ENCODE measurements around the gene VPS45. TPM values are rescaled to one million over a fixed set of nuclear protein-coding genes. Genes with fewer than 3 reads are reported as not detected.
A peak's percentile ranks its signal among the peaks of the same experiment; 100 is the strongest.

The VPS45 gene
- total RNA-seq, 2 experiments from 2014 or later: 26.5 to 28.3 TPM

GRCh38 chr1:150102986-150103385 lies 35.4 kb downstream of the VPS45 start:
- Mint-ChIP-seq H3K9me3 (no peaks in the 10 kb centered on the region), H3K36me3 (peaks cover 14% of the 10 kb centered on the region), H3K27me3 (no peaks in the 10 kb centered on the region), H3K4me3 (no peak overlapping the region), H3K27ac (peak overlapping the region; percentile 3), H3K4me1 (ENCODE audit: low read depth) (peaks cover 51% of the 10 kb centered on the region)
- DNase-seq: no peak
- intact Hi-C loops (cut with micrococcal nuclease): no loop called here
- POLR2A ChIA-PET: no interaction called here
- CTCF ChIA-PET: no interaction called here

- ChIA-PET CTCF (no interaction called here), POLR2A (interaction anchor here (1.0 kb wide), 1 partner anchor 55 kb away, joined by 4 read pairs; no protein-coding TSS in a partner anchor)
Measured at GRCh38 chr1:150106341-150106740, 38.8 kb downstream of the VPS45 start.

GRCh38 chr1:150109586-150109985 lies 42.0 kb downstream of the VPS45 start:
- peaks cover 71% of the 10 kb centered on the region for H3K4me1 Mint-ChIP-seq (ENCODE audit: low read depth)
- H3K27me3 Mint-ChIP-seq: no peaks in the 10 kb centered on the region
- peak overlapping the region; percentile 69 for H3K4me3 Mint-ChIP-seq
- intact Hi-C loops (cut with micrococcal nuclease): no loop called here
- peak overlapping the region; percentile 93 for H3K27ac Mint-ChIP-seq
- ChIA-PET POLR2A (interaction anchor here (0.9 to 1.5 kb wide), 5 partner anchors 18 to 223 kb away, joined by 3 to 4 read pairs (median 3); partner anchors contain the start of gene VPS45), CTCF (interaction anchor here (1.0 kb wide), 1 partner anchor 56 kb away, joined by 3 read pairs; no protein-coding TSS in a partner anchor)
- peaks cover 20% of the 10 kb centered on the region for H3K36me3 Mint-ChIP-seq
- peaks cover 8% of the 10 kb centered on the region for H3K9me3 Mint-ChIP-seq
- DNase-seq: no peak

More at GRCh38 chr1:150106341-150106740, 38.8 kb downstream of the VPS45 start:
- peak; percentile 30 for DNase-seq
- Mint-ChIP-seq H3K4me3 (peak overlapping the region; percentile 49), H3K9me3 (no peaks in the 10 kb centered on the region), H3K36me3 (peaks cover 10% of the 10 kb centered on the region), H3K27ac (peak overlapping the region; percentile 69), H3K4me1 (ENCODE audit: low read depth) (peaks cover 76% of the 10 kb centered on the region), H3K27me3 (no peaks in the 10 kb centered on the region)
- intact Hi-C loops (cut with micrococcal nuclease): no loop called here

- ChIA-PET POLR2A (interaction anchor here (0.9 to 1.5 kb wide), 4 partner anchors 42 to 224 kb away, joined by 3 to 4 read pairs (median 3); partner anchors contain the start of gene VPS45), CTCF (no interaction called here)
- peak overlapping the region; percentile 69 for H3K4me3 Mint-ChIP-seq
- intact Hi-C loops (cut with micrococcal nuclease): loop anchor here (2.0 kb wide), 3 partner anchors 17 to 41 kb away; no protein-coding TSS in a partner anchor
- no peak for DNase-seq
- H3K36me3 Mint-ChIP-seq: peaks cover 23% of the 10 kb centered on the region
- H3K27me3 Mint-ChIP-seq: no peaks in the 10 kb centered on the region
- peak overlapping the region; percentile 93 for H3K27ac Mint-ChIP-seq
- H3K4me1 Mint-ChIP-seq (ENCODE audit: low read depth): peaks cover 68% of the 10 kb centered on the region
- peaks cover 12% of the 10 kb centered on the region for H3K9me3 Mint-ChIP-seq
Measured at GRCh38 chr1:150110116-150110515, 42.5 kb downstream of the VPS45 start.

GRCh38 chr1:150111670-150112069 lies 44.1 kb downstream of the VPS45 start:
- ChIA-PET POLR2A (interaction anchor here (1.0 kb wide), 1 partner anchor 224 kb away, joined by 3 read pairs; a partner anchor contains a TSS), CTCF (interaction anchor here (1.3 kb wide), 1 partner anchor 39 kb away, joined by 6 read pairs; no protein-coding TSS in a partner anchor)
- Mint-ChIP-seq H3K36me3 (peaks cover 17% of the 10 kb centered on the region), H3K9me3 (peaks cover 16% of the 10 kb centered on the region), H3K4me1 (ENCODE audit: low read depth) (peaks cover 56% of the 10 kb centered on the region), H3K27me3 (no peaks in the 10 kb centered on the region), H3K27ac (peak overlapping the region; percentile 93), H3K4me3 (peak overlapping the region; percentile 67)
- intact Hi-C loops (cut with micrococcal nuclease): loop anchor here (2.0 kb wide), 3 partner anchors 15 to 39 kb away; no protein-coding TSS in a partner anchor
- DNase-seq: no peak

GRCh38 chr1:150115121-150115520 lies 47.5 kb downstream of the VPS45 start:
- H3K27me3 Mint-ChIP-seq: no peaks in the 10 kb centered on the region
- H3K4me1 Mint-ChIP-seq (ENCODE audit: low read depth): peaks cover 36% of the 10 kb centered on the region
- no peak overlapping the region for H3K27ac Mint-ChIP-seq
- CTCF ChIA-PET: interaction anchor here (0.6 to 1.5 kb wide), 3 partner anchors 10 to 86 kb away, joined by 3 read pairs; no protein-coding TSS in a partner anchor
- POLR2A ChIA-PET: interaction anchor here (1.4 kb wide), 1 partner anchor 13 kb away, joined by 6 read pairs; no protein-coding TSS in a partner anchor
- H3K9me3 Mint-ChIP-seq: peaks cover 16% of the 10 kb centered on the region
- peaks cover 17% of the 10 kb centered on the region for H3K36me3 Mint-ChIP-seq
- intact Hi-C loops (cut with micrococcal nuclease): no loop called here
- H3K4me3 Mint-ChIP-seq: no peak overlapping the region
- no peak for DNase-seq

- H3K27me3 Mint-ChIP-seq: no peaks in the 10 kb centered on the region
- ChIA-PET CTCF (no interaction called here), POLR2A (no interaction called here)
- no peak for DNase-seq
- peaks cover 24% of the 10 kb centered on the region for H3K4me1 Mint-ChIP-seq (ENCODE audit: low read depth)
- no peak overlapping the region for H3K4me3 Mint-ChIP-seq
- peaks cover 14% of the 10 kb centered on the region for H3K36me3 Mint-ChIP-seq
- peaks cover 14% of the 10 kb centered on the region for H3K9me3 Mint-ChIP-seq
- no peak overlapping the region for H3K27ac Mint-ChIP-seq
- intact Hi-C loops (cut with micrococcal nuclease): no loop called here
Measured at GRCh38 chr1:150118716-150119115, 51.1 kb downstream of the VPS45 start.

GRCh38 chr1:150121236-150121862 lies 53.8 kb downstream of the VPS45 start:
- no peaks in the 10 kb centered on the region for H3K36me3 Mint-ChIP-seq
- POLR2A ChIA-PET: no interaction called here
- CTCF ChIA-PET: no interaction called here
- peaks cover 20% of the 10 kb centered on the region for H3K4me1 Mint-ChIP-seq (ENCODE audit: low read depth)
- H3K27me3 Mint-ChIP-seq: no peaks in the 10 kb centered on the region
- no peak for DNase-seq
- H3K27ac Mint-ChIP-seq: no peak overlapping the region
- intact Hi-C loops (cut with micrococcal nuclease): no loop called here
- no peaks in the 10 kb centered on the region for H3K9me3 Mint-ChIP-seq
- no peak overlapping the region for H3K4me3 Mint-ChIP-seq

GRCh38 chr1:150126811-150127210 lies 59.2 kb downstream of the VPS45 start:
- H3K36me3 Mint-ChIP-seq: peaks cover 4% of the 10 kb centered on the region
- POLR2A ChIA-PET: interaction anchor here (0.9 to 1.4 kb wide), 3 partner anchors 12 to 117 kb away, joined by 3 to 6 read pairs (median 3); no protein-coding TSS in a partner anchor
- peaks cover 27% of the 10 kb centered on the region for H3K4me1 Mint-ChIP-seq (ENCODE audit: low read depth)
- CTCF ChIA-PET: interaction anchor here (0.7 to 1.8 kb wide), 3 partner anchors 22 to 60 kb away, joined by 3 to 13 read pairs (median 3); no protein-coding TSS in a partner anchor
- H3K27me3 Mint-ChIP-seq: no peaks in the 10 kb centered on the region
- no peak overlapping the region for H3K27ac Mint-ChIP-seq
- no peaks in the 10 kb centered on the region for H3K9me3 Mint-ChIP-seq
- H3K4me3 Mint-ChIP-seq: no peak overlapping the region
- intact Hi-C loops (cut with micrococcal nuclease): loop anchor here (2.0 kb wide), 1 partner anchor 16 kb away; no protein-coding TSS in a partner anchor
- DNase-seq: no peak

GRCh38 chr1:150127464-150127863 lies 59.9 kb downstream of the VPS45 start:
- intact Hi-C loops (cut with micrococcal nuclease): loop anchor here (2.0 kb wide), 1 partner anchor 17 kb away; no protein-coding TSS in a partner anchor
- CTCF ChIA-PET: interaction anchor here (1.2 to 1.8 kb wide), 3 partner anchors 22 to 60 kb away, joined by 3 to 13 read pairs (median 4); partner anchors contain the start of gene PLEKHO1
- Mint-ChIP-seq H3K9me3 (no peaks in the 10 kb centered on the region), H3K27me3 (no peaks in the 10 kb centered on the region), H3K27ac (peak overlapping the region; percentile 78), H3K4me1 (ENCODE audit: low read depth) (peaks cover 25% of the 10 kb centered on the region), H3K4me3 (no peak overlapping the region), H3K36me3 (peaks cover 4% of the 10 kb centered on the region)
- POLR2A ChIA-PET: interaction anchor here (0.9 to 1.4 kb wide), 2 partner anchors 13 to 18 kb away, joined by 3 to 6 read pairs; no protein-coding TSS in a partner anchor
- no peak for DNase-seq

GRCh38 chr1:150127868-150128267 lies 60.3 kb downstream of the VPS45 start:
- DNase-seq: peak; percentile 73
- Mint-ChIP-seq H3K27me3 (no peaks in the 10 kb centered on the region), H3K27ac (peak overlapping the region; percentile 78), H3K4me1 (ENCODE audit: low read depth) (peaks cover 25% of the 10 kb centered on the region), H3K36me3 (peaks cover 4% of the 10 kb centered on the region), H3K4me3 (no peak overlapping the region), H3K9me3 (no peaks in the 10 kb centered on the region)
- POLR2A ChIA-PET: interaction anchor here (0.9 to 1.4 kb wide), 2 partner anchors 13 to 19 kb away, joined by 3 to 6 read pairs; no protein-coding TSS in a partner anchor
- CTCF ChIA-PET: interaction anchor here (1.2 to 1.8 kb wide), 3 partner anchors 22 to 59 kb away, joined by 3 to 13 read pairs (median 4); partner anchors contain the start of gene PLEKHO1
- intact Hi-C loops (cut with micrococcal nuclease): loop anchor here (2.0 kb wide), 1 partner anchor 17 kb away; no protein-coding TSS in a partner anchor

- Mint-ChIP-seq H3K27ac (no peak overlapping the region), H3K4me1 (ENCODE audit: low read depth) (peaks cover 18% of the 10 kb centered on the region), H3K4me3 (no peak overlapping the region), H3K27me3 (no peaks in the 10 kb centered on the region), H3K36me3 (peaks cover 4% of the 10 kb centered on the region), H3K9me3 (no peaks in the 10 kb centered on the region)
- ChIA-PET POLR2A (no interaction called here), CTCF (no interaction called here)
- intact Hi-C loops (cut with micrococcal nuclease): no loop called here
- DNase-seq: no peak
Measured at GRCh38 chr1:150132372-150132771, 64.8 kb downstream of the VPS45 start.

Data from activated CD4-positive, alpha-beta memory T cell treated with anti-CD3 and anti-CD28 coated beads for 36 hours (primary cell).